MM.1S (cell line): ENCODE results near the gene MRO.

ENCODE experiments used
- DNase-seq: peaks from one replicate; pipeline ENCODE4 v3.0.0-alpha.2; 2015
- H2AFZ ChIP-seq: fragments of 300-600 bp; sonication (generic); 2 replicates; pipeline ENCODE4 v1.6.0; 2016; ENCODE audit warnings: antibody characterized with exemption, low read length
- H3F3A ChIP-seq: fragments of 300-600 bp; sonication (generic); 2 replicates; pipeline ENCODE4 v1.6.1; 2016; ENCODE audit warnings: mild to moderate bottlenecking, antibody characterized with exemption, low read length, moderate library complexity, mixed read lengths; ENCODE audit not compliant: insufficient read depth
- H3K27ac ChIP-seq: fragments of 300-600 bp; sonication (generic); 2 replicates; pipeline ENCODE4 v1.5.1; 2016; ENCODE audit warnings: mild to moderate bottlenecking, low read length
- H3K27me3 ChIP-seq: fragments of 300-600 bp; sonication (generic); replicated peaks from 2 replicates; pipeline ENCODE4 v1.6.0; 2016; ENCODE audit warnings: low read length; ENCODE audit not compliant: insufficient read depth
- H3K36me3 ChIP-seq: fragments of 300-600 bp; sonication (generic); replicated peaks from 2 replicates; pipeline ENCODE4 v1.6.1; 2016; ENCODE audit warnings: mild to moderate bottlenecking, low read length, mixed read lengths; ENCODE audit not compliant: insufficient read depth
- H3K4me1 ChIP-seq: fragments of 300-600 bp; sonication (generic); 2 replicates; pipeline ENCODE4 v1.6.1; 2016; ENCODE audit warnings: low read length, mixed read lengths
- H3K4me2 ChIP-seq: fragments of 300-600 bp; sonication (generic); 2 replicates; pipeline ENCODE4 v1.6.0; 2016; ENCODE audit warnings: low read depth, low read length
- H3K4me3 ChIP-seq: fragments of 300-600 bp; sonication (generic); 2 replicates; pipeline ENCODE4 v1.5.1; 2016; ENCODE audit warnings: low read length, mixed read lengths
- H3K79me2 ChIP-seq: fragments of 300-600 bp; sonication (generic); 2 replicates; pipeline ENCODE4 v1.6.1; 2016; ENCODE audit warnings: mixed run types, low read length, mixed read lengths
- H3K9ac ChIP-seq: fragments of 300-600 bp; sonication (generic); 2 replicates; pipeline ENCODE4 v1.6.1; 2016; ENCODE audit warnings: low read length, mixed read lengths
- H3K9me2 ChIP-seq: fragments of 300-600 bp; sonication (generic); replicated peaks from 2 replicates; pipeline ENCODE4 v1.6.1; 2016; ENCODE audit warnings: mild to moderate bottlenecking, low read length, mixed read lengths; ENCODE audit not compliant: insufficient read depth
- H3K9me3 ChIP-seq: fragments of 300-600 bp; sonication (generic); replicated peaks from 2 replicates; pipeline ENCODE4 v1.6.1; 2016; ENCODE audit warnings: mild to moderate bottlenecking, low read length, mixed read lengths; ENCODE audit not compliant: insufficient read depth
- H4K20me1 ChIP-seq: fragments of 300-600 bp; sonication (generic); 2 replicates; pipeline ENCODE4 v1.6.1; 2016; ENCODE audit warnings: mild to moderate bottlenecking, low read length, moderate library complexity, mixed read lengths; ENCODE audit not compliant: insufficient read depth
- CTCF ChIP-seq: fragments of 300-600 bp; sonication (generic); IDR thresholded peaks from 2 replicates; pipeline ENCODE4 v1.5.1; 2016; ENCODE audit warnings: antibody characterized with exemption, low read length, mixed read lengths
- EZH2 ChIP-seq: fragments of 300-600 bp; sonication (generic); optimal IDR thresholded peaks from 2 replicates; pipeline ENCODE3; 2017; ENCODE audit warnings: low read depth, mild to moderate bottlenecking, antibody characterized with exemption, low read length, mixed read lengths
- EZH2phosphoT487 ChIP-seq: fragments of 300-600 bp; sonication (generic); IDR thresholded peaks from 2 replicates; pipeline ENCODE4 v1.6.1; 2018; ENCODE audit warnings: antibody characterized with exemption, low read length

Gene MRO

GRCh38 chr18:50790241-50790640, 29.6 kb downstream of the MRO start:
- Histone ChIP-seq H3K79me2 (no peaks in the 10 kb centered on the region), H3K4me1 (no peaks in the 10 kb centered on the region), H3K4me3 (no peak overlapping the region), H3K27me3 (no peaks in the 10 kb centered on the region), H3K9me3 (no peaks in the 10 kb centered on the region), H2AFZ (no peak overlapping the region), H3K36me3 (no peaks in the 10 kb centered on the region), H3K27ac (no peak overlapping the region), H3K9ac (no peak overlapping the region), H3K9me2 (no peaks in the 10 kb centered on the region), H4K20me1 (no peaks in the 10 kb centered on the region), H3K4me2 (no peak overlapping the region), H3F3A (no peaks in the 10 kb centered on the region)
- DNase-seq, result no peak
- TF ChIP-seq EZH2phosphoT487, result no peak
- TF ChIP-seq CTCF, result no peak
- TF ChIP-seq EZH2, result no peak

GRCh38 chr18:50788284-50788683, 31.5 kb downstream of the MRO start:
- H3K9me3 ChIP-seq, result no peaks in the 10 kb centered on the region
- H3K9me2 ChIP-seq, result no peaks in the 10 kb centered on the region
- DNase-seq, result no peak
- H3K79me2 ChIP-seq, result no peaks in the 10 kb centered on the region
- no peak overlapping the region for H3K4me3 ChIP-seq
- H3K27ac ChIP-seq, result no peak overlapping the region
- no peaks in the 10 kb centered on the region for H3K36me3 ChIP-seq
- no peaks in the 10 kb centered on the region for H3K4me1 ChIP-seq
- no peaks in the 10 kb centered on the region for H3F3A ChIP-seq
- H3K9ac ChIP-seq, result no peak overlapping the region
- TF ChIP-seq EZH2, result no peak
- TF ChIP-seq EZH2phosphoT487, result no peak
- TF ChIP-seq CTCF, result no peak
- no peaks in the 10 kb centered on the region for H3K27me3 ChIP-seq
- no peak overlapping the region for H3K4me2 ChIP-seq
- no peak overlapping the region for H2AFZ ChIP-seq
- no peaks in the 10 kb centered on the region for H4K20me1 ChIP-seq

GRCh38 chr18:50786864-50787263, 33.0 kb downstream of the MRO start:
- no peak for TF ChIP-seq EZH2
- no peak for TF ChIP-seq CTCF
- no peak for TF ChIP-seq EZH2phosphoT487
- no peak overlapping the region for H3K4me3 ChIP-seq
- H3K27ac ChIP-seq, result no peak overlapping the region

More at GRCh38 chr18:50786864-50787263, 33.0 kb downstream of the MRO start:
- Histone ChIP-seq H4K20me1 (no peaks in the 10 kb centered on the region), H3F3A (no peaks in the 10 kb centered on the region), H3K9me3 (no peaks in the 10 kb centered on the region), H3K9me2 (no peaks in the 10 kb centered on the region), H2AFZ (no peak overlapping the region), H3K36me3 (no peaks in the 10 kb centered on the region), H3K9ac (no peak overlapping the region), H3K4me1 (no peaks in the 10 kb centered on the region), H3K79me2 (no peaks in the 10 kb centered on the region), H3K27me3 (no peaks in the 10 kb centered on the region), H3K4me2 (no peak overlapping the region)
- no peak for DNase-seq
